Measurements from ENCODE around the gene TBXAS1. TPM values are rescaled to one million over a fixed set of nuclear protein-coding genes. Genes with fewer than 3 reads are reported as not detected.

TBXAS1 gene
- polyA plus RNA-seq, 1 donor from 2014 or later, result 0.93 TPM

DNA sequence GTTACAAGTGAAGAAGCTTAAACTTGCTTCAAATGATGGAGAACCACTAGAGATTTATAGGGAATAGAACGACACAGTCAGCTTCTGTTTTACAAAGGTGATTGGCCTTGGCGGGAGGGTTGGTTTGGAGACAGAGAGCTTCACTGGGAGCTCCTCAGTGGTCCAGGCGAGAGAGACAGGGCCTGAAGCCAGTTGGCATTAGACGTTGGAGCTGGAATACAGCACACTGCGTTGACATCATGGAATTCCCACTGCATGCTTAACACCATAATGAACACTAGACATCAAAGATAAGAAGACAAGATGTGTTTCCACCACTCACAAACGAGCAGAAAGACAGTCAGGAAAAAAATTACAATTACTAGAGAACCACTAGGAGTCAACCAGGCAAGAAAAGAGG, 67.8 kb downstream of the TBXAS1 start:
- TF ChIP-seq SMC3 (conservative IDR thresholded peaks at IDR 0.05; ENCODE audit: poor library complexity), result no peak
- TF ChIP-seq RAD21 (conservative IDR thresholded peaks at IDR 0.05), result no peak
- no peak for TF ChIP-seq EZH2 (IDR thresholded peaks at IDR 0.05; ENCODE audit: borderline replicate concordance, insufficient read depth, low read length, poor library complexity, severe bottlenecking)
- TF ChIP-seq MXI1 (conservative IDR thresholded peaks at IDR 0.05; ENCODE audit: poor library complexity, severe bottlenecking), result no peak
- TF ChIP-seq, protein P1, sequence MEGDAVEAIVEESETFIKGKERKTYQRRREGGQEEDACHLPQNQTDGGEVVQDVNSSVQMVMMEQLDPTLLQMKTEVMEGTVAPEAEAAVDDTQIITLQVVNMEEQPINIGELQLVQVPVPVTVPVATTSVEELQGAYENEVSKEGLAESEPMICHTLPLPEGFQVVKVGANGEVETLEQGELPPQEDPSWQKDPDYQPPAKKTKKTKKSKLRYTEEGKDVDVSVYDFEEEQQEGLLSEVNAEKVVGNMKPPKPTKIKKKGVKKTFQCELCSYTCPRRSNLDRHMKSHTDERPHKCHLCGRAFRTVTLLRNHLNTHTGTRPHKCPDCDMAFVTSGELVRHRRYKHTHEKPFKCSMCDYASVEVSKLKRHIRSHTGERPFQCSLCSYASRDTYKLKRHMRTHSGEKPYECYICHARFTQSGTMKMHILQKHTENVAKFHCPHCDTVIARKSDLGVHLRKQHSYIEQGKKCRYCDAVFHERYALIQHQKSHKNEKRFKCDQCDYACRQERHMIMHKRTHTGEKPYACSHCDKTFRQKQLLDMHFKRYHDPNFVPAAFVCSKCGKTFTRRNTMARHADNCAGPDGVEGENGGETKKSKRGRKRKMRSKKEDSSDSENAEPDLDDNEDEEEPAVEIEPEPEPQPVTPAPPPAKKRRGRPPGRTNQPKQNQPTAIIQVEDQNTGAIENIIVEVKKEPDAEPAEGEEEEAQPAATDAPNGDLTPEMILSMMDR (IDR thresholded peaks at IDR 0.05; ENCODE audit: poor library complexity, severe bottlenecking), result no peak
- TF ChIP-seq EP300 (conservative IDR thresholded peaks at IDR 0.05; ENCODE audit: poor library complexity, severe bottlenecking), result no peak
- TF ChIP-seq, protein P2, sequence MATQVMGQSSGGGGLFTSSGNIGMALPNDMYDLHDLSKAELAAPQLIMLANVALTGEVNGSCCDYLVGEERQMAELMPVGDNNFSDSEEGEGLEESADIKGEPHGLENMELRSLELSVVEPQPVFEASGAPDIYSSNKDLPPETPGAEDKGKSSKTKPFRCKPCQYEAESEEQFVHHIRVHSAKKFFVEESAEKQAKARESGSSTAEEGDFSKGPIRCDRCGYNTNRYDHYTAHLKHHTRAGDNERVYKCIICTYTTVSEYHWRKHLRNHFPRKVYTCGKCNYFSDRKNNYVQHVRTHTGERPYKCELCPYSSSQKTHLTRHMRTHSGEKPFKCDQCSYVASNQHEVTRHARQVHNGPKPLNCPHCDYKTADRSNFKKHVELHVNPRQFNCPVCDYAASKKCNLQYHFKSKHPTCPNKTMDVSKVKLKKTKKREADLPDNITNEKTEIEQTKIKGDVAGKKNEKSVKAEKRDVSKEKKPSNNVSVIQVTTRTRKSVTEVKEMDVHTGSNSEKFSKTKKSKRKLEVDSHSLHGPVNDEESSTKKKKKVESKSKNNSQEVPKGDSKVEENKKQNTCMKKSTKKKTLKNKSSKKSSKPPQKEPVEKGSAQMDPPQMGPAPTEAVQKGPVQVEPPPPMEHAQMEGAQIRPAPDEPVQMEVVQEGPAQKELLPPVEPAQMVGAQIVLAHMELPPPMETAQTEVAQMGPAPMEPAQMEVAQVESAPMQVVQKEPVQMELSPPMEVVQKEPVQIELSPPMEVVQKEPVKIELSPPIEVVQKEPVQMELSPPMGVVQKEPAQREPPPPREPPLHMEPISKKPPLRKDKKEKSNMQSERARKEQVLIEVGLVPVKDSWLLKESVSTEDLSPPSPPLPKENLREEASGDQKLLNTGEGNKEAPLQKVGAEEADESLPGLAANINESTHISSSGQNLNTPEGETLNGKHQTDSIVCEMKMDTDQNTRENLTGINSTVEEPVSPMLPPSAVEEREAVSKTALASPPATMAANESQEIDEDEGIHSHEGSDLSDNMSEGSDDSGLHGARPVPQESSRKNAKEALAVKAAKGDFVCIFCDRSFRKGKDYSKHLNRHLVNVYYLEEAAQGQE (IDR thresholded peaks at IDR 0.05; ENCODE audit: borderline replicate concordance), result no peak
- TF ChIP-seq POLR2AphosphoS5 (IDR thresholded peaks at IDR 0.05), result no peak
- TF ChIP-seq TAF1 (IDR thresholded peaks at IDR 0.05; ENCODE audit: low read depth), result no peak
- Histone ChIP-seq H2AFZ (ENCODE audit: low read depth, low read length) (no peak overlapping the region), H3K79me2 (replicated peaks; ENCODE audit: insufficient read depth, low read length) (no peaks in the 10 kb centered on the region), H3K4me3 (ENCODE audit: low read length) (no peak overlapping the region), H4K20me1 (ENCODE audit: insufficient read depth) (no peaks in the 10 kb centered on the region), H3K36me3 (ENCODE audit: insufficient read depth, low read length) (no peaks in the 10 kb centered on the region), H3K27ac (ENCODE audit: low read length) (no peak overlapping the region), H3K9me2 (ENCODE audit: insufficient read depth, low read length) (no peaks in the 10 kb centered on the region), H3K9ac (ENCODE audit: low read length) (no peak overlapping the region), H3K9me3 (ENCODE audit: low read length) (no peaks in the 10 kb centered on the region), H3F3A (ENCODE audit: insufficient read depth, low read length, poor library complexity, severe bottlenecking) (no peaks in the 10 kb centered on the region), H3K27me3 (ENCODE audit: insufficient read depth, low read depth, low read length) (no peaks in the 10 kb centered on the region), H3K4me2 (ENCODE audit: low read length) (no peak overlapping the region)

DNA sequence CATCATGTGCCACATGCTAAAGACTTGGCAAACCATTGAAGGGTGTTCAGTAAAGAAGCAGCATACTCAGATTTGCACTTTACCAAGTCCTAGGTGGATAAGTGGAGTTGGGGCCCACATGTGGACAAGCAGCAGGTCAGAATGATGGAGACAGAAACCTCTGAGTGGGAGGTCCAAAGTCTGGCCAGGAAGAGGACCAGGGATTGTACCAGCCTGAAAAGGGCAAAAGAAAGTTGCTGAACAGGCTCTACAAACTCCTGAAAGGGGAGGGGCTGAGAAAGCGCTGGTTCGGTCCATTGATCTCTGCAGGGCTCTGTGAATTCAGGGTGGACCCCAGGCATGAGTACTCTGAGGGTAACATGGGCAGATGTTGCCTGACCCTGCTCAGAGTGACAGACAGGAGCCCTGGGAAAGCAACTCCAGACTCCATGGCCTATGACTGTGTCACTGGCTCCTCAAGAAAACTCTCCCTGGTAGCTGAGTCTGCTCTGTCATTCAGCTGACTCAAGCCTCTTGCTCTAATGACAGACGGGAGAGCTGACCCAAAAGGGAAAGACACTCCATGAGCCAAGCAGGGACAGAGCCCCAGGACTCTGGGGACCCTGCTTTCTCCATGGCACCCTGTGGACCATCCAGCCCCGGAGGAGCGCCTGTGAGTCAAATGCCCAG, 68.5 kb downstream of the TBXAS1 start:
- H3K4me2 ChIP-seq (ENCODE audit: low read length), result no peak overlapping the region
- no peaks in the 10 kb centered on the region for H3K27me3 ChIP-seq (ENCODE audit: insufficient read depth, low read depth, low read length)
- TF ChIP-seq EP300 (conservative IDR thresholded peaks at IDR 0.05; ENCODE audit: poor library complexity, severe bottlenecking), result no peak
- TF ChIP-seq, protein P1 (IDR thresholded peaks at IDR 0.05; ENCODE audit: poor library complexity, severe bottlenecking), result no peak
- TF ChIP-seq SMC3 (conservative IDR thresholded peaks at IDR 0.05; ENCODE audit: poor library complexity), result no peak
- TF ChIP-seq EZH2 (IDR thresholded peaks at IDR 0.05; ENCODE audit: borderline replicate concordance, insufficient read depth, low read length, poor library complexity, severe bottlenecking), result no peak
- H3K9ac ChIP-seq (ENCODE audit: low read length), result no peak overlapping the region
- no peak overlapping the region for H3K27ac ChIP-seq (ENCODE audit: low read length)
- no peak overlapping the region for H2AFZ ChIP-seq (ENCODE audit: low read depth, low read length)
- no peaks in the 10 kb centered on the region for H3K36me3 ChIP-seq (ENCODE audit: insufficient read depth, low read length)
- no peaks in the 10 kb centered on the region for H3K79me2 ChIP-seq (replicated peaks; ENCODE audit: insufficient read depth, low read length)
- H3K9me3 ChIP-seq (ENCODE audit: low read length), result no peaks in the 10 kb centered on the region
- H3K4me3 ChIP-seq (ENCODE audit: low read length), result no peak overlapping the region
- no peaks in the 10 kb centered on the region for H4K20me1 ChIP-seq (ENCODE audit: insufficient read depth)
- H3K9me2 ChIP-seq (ENCODE audit: insufficient read depth, low read length), result no peaks in the 10 kb centered on the region
- H3F3A ChIP-seq (ENCODE audit: insufficient read depth, low read length, poor library complexity, severe bottlenecking), result no peaks in the 10 kb centered on the region

Measured in neural cell (in vitro differentiated cells).